Pancreas (tissue), 10 donors: ENCODE data around the gene CD300A. TPM values are rescaled to one million over a fixed set of nuclear protein-coding genes. Genes with fewer than 3 reads are reported as not detected.
"Not testable (repeated sequence)": the region's sequence is repeated elsewhere in the genome, so short reads cannot be mapped to it uniquely, and the experiment has no call there.

Experiments
- ATAC-seq, 4 donors: fragments of 200-7000 bp; cut with Tn5 transposase; one replicate each; pipeline versions ENCODE4 v1.8.0 to v1.9.1; 2020; ENCODE audit warnings: mild to moderate bottlenecking in 4 of 4, moderate library complexity in 4 of 4
- DNase-seq, 6 donors: peaks; one replicate each; pipeline ENCODE4 v3.0.0-alpha.2; 2020
- FAIRE-seq: peaks from 2 replicates; lab custom pipeline; 2012; peaks lifted over from hg19 to GRCh38; lab: Jason Lieb, UNC
- H3K27ac ChIP-seq, 4 donors: fragments of 200-600 bp; sonication (generic); 1 replicate in 3 of 4; 2 replicates in 1 of 4; pipeline versions ENCODE4 v1.5.0 to v1.8.0; 2020
- H3K27me3 ChIP-seq, 4 donors: fragments of 200-600 bp; one replicate each; pipeline ENCODE4 v1.8.0; 2021
- H3K36me3 ChIP-seq, 3 donors: fragments of 200-600 bp; sonication (generic) in 1 of 3; one replicate each; pipeline versions ENCODE4 v1.5.0 to v1.8.0; 2020 to 2021
- H3K4me1 ChIP-seq, 3 donors: fragments of 200-600 bp; one replicate each; pipeline ENCODE4 v1.8.0; 2021
- H3K4me3 ChIP-seq, 4 donors: fragments of 200-600 bp; sonication (generic) in 2 of 4; one replicate each; pipeline versions ENCODE4 v1.5.0 to v1.8.0; 2020 to 2021
- H3K9me3 ChIP-seq, 4 donors: fragments of 200-600 bp; one replicate each; pipeline ENCODE4 v1.8.0; 2021
- CTCF ChIP-seq, 4 donors: fragments of 200-600 bp; sonication (generic) in 3 of 4; IDR thresholded peaks; one replicate each; pipeline versions ENCODE4 v1.5.0 to v1.8.0; 2021; ENCODE audit warnings: antibody characterized with exemption in 4 of 4
- WGBS, 2 donors: extraction: QIAGEN DNeasy Blood & Tissue Kit; methylation state at CpG; one replicate each; pipeline ENCODE4 v1.1.7; 2013; 5-methylcytosine and 5-hydroxymethylcytosine counted together
- intact Hi-C, 3 donors: fragments of 100-400 bp; cut with DNase I; formaldehyde crosslinking; loops; one replicate each; pipeline versions ENCODE4 v1.11.1 to v1.14.2; 2022
- polyA plus RNA-seq, 2 donors: library from polyadenylated mRNA; stranded (reverse); fragments of 200-250 nt; gene quantifications; one replicate each; pipeline ENCODE4 v1.2.3, GENCODE V29; 2013
- total RNA-seq, 6 donors: library from RNA; stranded (reverse); fragmentation: NEBNext Ultra II Directional in 4 of 6; extraction: Animal tissue kit (Norgen Biotek cat#: 25700) in 4 of 6; gene quantifications; one replicate each; pipeline versions ENCODE4 v1.2.1 to v1.2.4, GENCODE V29; 2021 to 2023
- donor health status: healthy with polysubstance abuse.
- donor health status: DM: no; HTN: no; CAD: no; lungs with moderate emphysema.
- donor health status: DM: no; HTN: no; CAD: no.
- donor health status: control.
- donor health status: control.
- donor health status: Bipolar disorder and iron deficiency.
- donor health status: DM: yes; HTN: yes; CAD: no.
- donor health status: DM: no; HTN: no; CAD: no.
- donor health status: DM: no; HTN: no; CAD: no.
- donor health status: DM: yes; HTN: yes; CAD: no.

CD300A gene
- total and polyA plus RNA-seq, 8 donors = 0.37 to 5.1 (median 1.2) TPM

- Histone ChIP-seq H3K27me3 (no peaks in the 10 kb centered on the region), H3K9me3 (no peaks in the 10 kb centered on the region), H3K27ac (no peak overlapping the region), H3K4me3 (no peak overlapping the region), H3K4me1 (no peaks in the 10 kb centered on the region), H3K36me3 (no peaks in the 10 kb centered on the region)
- no peak for ATAC-seq
- no peak for FAIRE-seq
- no peak for TF ChIP-seq CTCF (IDR thresholded peaks at IDR 0.05)
- no peak for DNase-seq
- 58 to 65% methylated on average over 5 of the region's 5 CpGs for WGBS, 2 donors
- intact Hi-C loops = no loop called here
Observed at GRCh38 chr17:74497471-74497870, 31.0 kb downstream of the CD300A start.

GRCh38 chr17:74499992-74500391 is 33.6 kb downstream of the CD300A start:
- WGBS, 2 donors = 73 to 77% methylated on average over 3 of the region's 3 CpGs
- no peak for ATAC-seq
- no peaks in the 10 kb centered on the region for H3K4me1 ChIP-seq
- no peak overlapping the region for H3K27ac ChIP-seq
- H3K27me3 ChIP-seq = no peaks in the 10 kb centered on the region
- no peaks in the 10 kb centered on the region for H3K36me3 ChIP-seq
- no peak for DNase-seq
- no peaks in the 10 kb centered on the region for H3K9me3 ChIP-seq
- intact Hi-C loops = no loop called here
- no peak for FAIRE-seq
- TF ChIP-seq CTCF (IDR thresholded peaks at IDR 0.05) = no peak
- H3K4me3 ChIP-seq = no peak overlapping the region

GRCh38 chr17:74502861-74503260 is 36.4 kb downstream of the CD300A start:
- Histone ChIP-seq H3K27me3 (no peaks in the 10 kb centered on the region), H3K4me1 (no peaks in the 10 kb centered on the region), H3K9me3 (no peaks in the 10 kb centered on the region), H3K27ac (no peak overlapping the region), H3K36me3 (no peaks in the 10 kb centered on the region), H3K4me3 (no peak overlapping the region)
- FAIRE-seq (no peak), DNase-seq (no peak), ATAC-seq (no peak)
- 62 to 65% methylated on average over 6 of the region's 6 CpGs for WGBS, 2 donors
- intact Hi-C loops = no loop called here
- TF ChIP-seq CTCF (IDR thresholded peaks at IDR 0.05) = no peak

GRCh38 chr17:74503949-74504348 is 37.5 kb downstream of the CD300A start:
- H3K27me3 ChIP-seq, DNase-seq, H3K4me1 ChIP-seq, ATAC-seq, H3K27ac ChIP-seq, H3K9me3 ChIP-seq, FAIRE-seq, H3K4me3 ChIP-seq, intact Hi-C loops, H3K36me3 ChIP-seq: not testable (repeated sequence)
- WGBS, 2 donors = 78 to 79% methylated on average over 5 of the region's 5 CpGs

GRCh38 chr17:74508156-74508555 is 41.7 kb downstream of the CD300A start:
- H3K27ac ChIP-seq = no peak overlapping the region
- DNase-seq (no peak), FAIRE-seq (no peak), ATAC-seq (no peak)
- no peaks in the 10 kb centered on the region for H3K36me3 ChIP-seq
- H3K9me3 ChIP-seq = no peaks in the 10 kb centered on the region
- intact Hi-C loops = no loop called here
- H3K27me3 ChIP-seq = no peaks in the 10 kb centered on the region
- no peak overlapping the region for H3K4me3 ChIP-seq
- no peak for TF ChIP-seq CTCF (IDR thresholded peaks at IDR 0.05)
- H3K4me1 ChIP-seq = no peaks in the 10 kb centered on the region

GRCh38 chr17:74512036-74512435 is 45.6 kb downstream of the CD300A start:
- no peak for FAIRE-seq
- Histone ChIP-seq H3K4me3 (no peak overlapping the region), H3K4me1 (no peaks in the 10 kb centered on the region), H3K9me3 (no peaks in the 10 kb centered on the region), H3K27ac (no peak overlapping the region), H3K27me3 (no peaks in the 10 kb centered on the region), H3K36me3 (no peaks in the 10 kb centered on the region)
- peak in 1 of 4 donors; percentile 24 for ATAC-seq
- no peak for TF ChIP-seq CTCF (IDR thresholded peaks at IDR 0.05)
- DNase-seq = no peak
- intact Hi-C loops = no loop called here
- 82 to 93% methylated on average over 2 of the region's 2 CpGs for WGBS, 2 donors
